GM18858 (cell line): ENCODE data around the gene CAVIN1.
"Not testable (repeated sequence)": the region's sequence is repeated elsewhere in the genome, so short reads cannot be mapped to it uniquely, and the experiment has no call there.

Experiments
- ATAC-seq: cut with Tn5 transposase; IDR thresholded peaks from one replicate; pipeline ENCODE4 v1.9.1; 2021; ENCODE audit not compliant: unreplicated experiment

The CAVIN1 gene

DNA sequence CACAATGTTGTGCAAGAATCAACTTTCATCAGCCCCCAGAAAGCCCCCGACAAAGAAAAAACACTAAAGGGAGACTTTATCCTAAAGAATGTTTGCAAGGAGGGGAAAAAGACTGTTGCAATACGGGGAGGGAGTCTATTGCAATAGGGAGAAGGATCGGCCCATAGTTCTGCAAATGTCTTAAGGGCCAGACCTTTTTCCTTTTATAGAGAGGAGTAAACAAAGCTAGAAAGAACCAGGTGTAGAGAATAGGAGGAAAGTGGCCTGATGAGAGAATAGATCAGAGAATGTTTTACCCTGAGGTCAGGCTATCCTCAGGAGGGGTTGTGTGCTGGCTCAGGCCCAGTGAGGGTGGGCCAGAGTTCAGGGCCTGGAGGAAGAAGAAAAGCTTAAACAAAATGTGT lies 8.7 kb upstream of the CAVIN1 start:
- no peak for ATAC-seq

GRCh38 chr17:42429726-42430447 lies 6.8 kb upstream of the CAVIN1 start:
- ATAC-seq, result no peak

GRCh38 chr17:42428141-42428944 lies 5.3 kb upstream of the CAVIN1 start:
- ATAC-seq, result no peak

DNA sequence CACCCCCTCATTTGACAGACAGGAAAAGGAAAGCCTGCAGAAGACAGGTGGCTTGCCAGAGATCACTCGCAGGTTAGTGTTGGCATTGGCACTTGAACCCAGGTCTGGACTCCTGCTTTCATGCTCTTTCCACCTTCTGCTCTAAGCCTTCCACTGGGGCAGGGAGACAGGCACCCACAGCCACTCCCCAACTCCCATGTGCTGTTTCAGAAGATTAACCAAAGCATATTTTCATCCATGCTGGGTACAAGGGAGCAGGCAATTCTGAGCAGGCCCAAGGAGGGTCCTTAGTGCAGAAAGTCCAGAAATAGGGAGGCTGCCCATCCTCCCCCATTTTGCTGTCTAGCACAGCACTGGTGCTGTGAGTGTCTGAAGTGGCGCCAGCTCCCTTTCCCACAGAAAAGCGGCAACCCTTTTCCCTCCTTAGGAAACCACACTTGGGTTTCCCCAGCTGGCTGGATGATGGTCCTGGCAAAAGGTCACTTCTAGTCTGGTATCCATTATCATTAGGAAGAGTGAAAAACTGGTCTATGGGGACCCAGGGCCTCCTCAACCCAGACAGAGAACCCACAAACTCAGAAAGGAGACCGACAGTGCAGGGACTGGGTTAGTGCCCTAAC lies 2.0 kb upstream of the CAVIN1 start:
- ATAC-seq, result no peak

- ATAC-seq, result no peak
Observed at GRCh38 chr17:42423766-42424165, 710 bp upstream of the CAVIN1 start.

GRCh38 chr17:42422412-42422957 lies 571 bp downstream of the CAVIN1 start:
- no peak for ATAC-seq

GRCh38 chr17:42421507-42422338 lies 1.3 kb downstream of the CAVIN1 start:
- no peak for ATAC-seq

DNA sequence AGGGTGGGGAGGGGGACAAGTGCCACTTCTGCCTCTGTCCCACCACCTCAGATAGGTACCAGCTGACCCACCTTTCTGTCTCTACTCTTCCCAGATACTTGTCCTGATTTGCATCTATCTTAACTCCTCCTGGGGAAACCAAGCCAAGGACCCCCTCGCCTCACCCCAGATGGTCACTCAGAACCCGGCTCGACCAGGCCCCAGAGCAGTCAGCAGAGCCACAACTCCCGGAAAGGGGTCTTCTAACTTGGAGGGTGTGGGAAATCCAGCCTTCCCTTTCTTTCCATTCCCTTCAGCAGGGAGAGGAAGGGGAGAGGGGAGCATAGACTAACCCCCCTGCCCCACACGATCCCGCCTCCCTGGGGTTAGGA lies 1.9 kb downstream of the CAVIN1 start:
- ATAC-seq, result no peak

GRCh38 chr17:42417981-42418380 lies 5.1 kb downstream of the CAVIN1 start:
- ATAC-seq, result not testable (repeated sequence)

DNA sequence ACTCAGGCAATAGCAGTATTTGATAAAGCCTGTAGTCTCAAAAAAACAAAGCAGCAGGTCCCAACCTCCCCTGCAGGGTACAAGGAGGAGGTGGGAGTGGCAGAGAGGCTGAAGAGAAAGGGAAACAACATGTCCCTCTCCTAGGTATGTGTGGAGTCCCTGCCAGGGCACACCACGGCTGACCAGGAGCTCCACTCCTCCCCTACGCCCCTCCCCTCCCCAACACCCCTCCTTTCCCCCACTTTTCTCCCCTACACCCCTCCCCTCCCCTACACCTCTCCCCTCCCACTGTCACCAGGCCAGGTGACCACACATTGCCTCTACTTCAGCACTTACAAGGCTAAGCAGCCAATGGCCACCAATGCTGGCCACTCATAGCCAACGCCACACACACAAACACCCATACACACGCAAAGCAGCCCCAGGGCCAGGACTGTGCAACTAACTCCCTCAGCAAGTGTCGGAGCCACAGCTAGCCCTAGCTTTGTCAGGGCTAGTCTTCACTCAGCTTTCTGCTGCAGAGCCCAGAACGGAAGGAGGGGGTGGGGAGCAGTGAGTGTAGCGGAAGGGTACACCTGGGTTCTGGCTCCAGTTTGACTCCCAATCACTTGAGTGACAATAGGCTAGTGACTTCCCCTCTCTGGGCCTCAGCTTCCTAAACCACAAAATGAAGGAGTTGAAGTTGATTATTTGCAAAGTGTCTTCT lies 8.2 kb downstream of the CAVIN1 start:
- no peak for ATAC-seq

GRCh38 chr17:42413464-42414040 lies 9.5 kb downstream of the CAVIN1 start:
- ATAC-seq, result no peak

DNA sequence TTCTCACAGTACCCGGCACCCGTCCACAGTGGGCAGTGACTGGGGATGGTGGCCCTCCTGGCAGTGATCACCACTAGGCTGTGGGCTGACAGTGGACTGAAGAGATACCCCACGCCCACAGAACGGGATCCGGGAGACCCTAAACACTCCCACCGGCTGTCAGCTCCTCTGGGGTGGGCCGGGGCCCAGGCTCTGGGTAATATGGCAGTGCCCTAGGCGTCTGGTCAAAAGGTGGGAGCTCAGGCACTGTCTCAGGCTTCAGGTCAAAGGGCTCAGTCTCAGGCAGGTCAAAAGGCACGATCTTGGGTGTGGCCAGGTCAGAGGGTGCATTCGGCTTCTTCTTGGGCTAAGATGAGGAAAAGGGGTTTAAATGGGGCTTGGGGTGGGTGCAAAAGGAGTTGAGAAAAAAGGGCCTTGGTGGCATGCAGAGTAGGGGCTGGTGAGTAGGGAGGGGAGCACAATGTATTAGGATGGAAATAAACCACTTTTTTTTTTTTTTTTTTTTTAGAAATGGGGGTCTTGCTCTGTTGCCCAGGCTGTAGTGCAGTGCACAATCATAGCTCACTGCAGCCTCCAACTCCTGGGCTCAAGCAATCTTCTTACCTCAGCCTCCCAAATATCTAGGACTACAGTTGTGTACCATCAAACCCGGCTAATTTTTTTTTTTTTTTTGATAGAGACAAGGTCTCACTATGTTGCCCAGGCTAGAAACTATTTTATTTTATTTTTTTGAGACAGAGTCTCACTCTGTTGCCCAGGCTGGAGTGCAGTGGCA lies 11.0 kb downstream of the CAVIN1 start:
- no peak for ATAC-seq

DNA sequence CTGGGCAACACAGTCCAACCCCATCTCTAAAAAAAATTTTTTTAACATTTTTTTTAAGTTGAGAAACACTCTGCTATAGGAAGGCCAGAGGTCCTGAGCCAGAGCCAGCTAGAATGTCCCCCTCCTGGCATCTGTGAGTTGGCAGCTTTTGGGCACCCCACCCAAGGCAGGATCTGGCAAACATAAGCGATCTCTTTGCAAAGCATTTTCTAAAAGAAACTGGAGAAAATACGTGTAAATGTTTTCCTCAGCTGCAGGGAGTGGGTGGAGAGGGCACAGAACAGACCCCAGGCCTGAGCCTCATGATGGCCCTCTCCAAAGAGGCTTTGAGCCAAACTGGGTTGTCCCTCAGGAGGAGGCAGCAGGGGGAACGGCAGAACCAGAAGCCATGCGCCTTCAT lies 11.7 kb downstream of the CAVIN1 start:
- no peak for ATAC-seq

- no peak for ATAC-seq
Observed at GRCh38 chr17:42410319-42410685, 12.8 kb downstream of the CAVIN1 start.

DNA sequence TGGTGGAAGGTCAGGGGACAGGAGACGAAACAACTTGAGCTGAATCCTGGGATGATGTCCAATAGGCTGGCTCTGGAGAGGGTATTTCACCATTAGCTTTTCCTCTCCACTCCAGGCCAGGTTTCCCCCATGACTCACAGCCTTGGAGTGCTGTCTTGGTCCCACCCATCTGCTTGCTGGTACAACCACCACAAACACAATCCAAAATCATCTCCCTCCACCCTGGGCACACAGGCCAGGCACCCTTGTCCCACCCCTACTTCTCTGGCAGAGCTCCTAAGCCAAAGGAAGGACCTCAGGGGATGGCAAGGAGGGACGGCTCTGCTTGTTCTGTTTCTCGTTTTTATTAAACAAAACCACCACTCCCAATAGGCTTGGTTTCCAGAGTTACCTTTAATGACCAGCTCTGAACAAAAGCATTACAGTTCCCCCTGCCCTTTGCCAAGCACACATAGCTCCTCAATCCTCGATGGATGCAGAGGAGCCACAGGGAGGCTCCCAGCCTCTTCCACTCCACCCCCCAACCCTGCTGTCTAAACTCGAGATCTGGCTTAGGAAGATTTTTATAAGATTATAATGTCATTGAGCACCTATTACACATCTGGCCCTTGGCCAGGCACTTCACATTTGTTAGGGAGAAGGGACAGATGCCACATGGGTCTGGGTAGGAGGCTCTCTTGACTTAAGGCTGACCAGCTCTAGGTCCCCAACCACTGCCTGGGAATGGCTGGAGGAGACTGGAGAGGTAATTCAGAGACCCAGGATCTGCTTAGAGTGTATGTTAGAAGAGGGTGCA lies 13.3 kb downstream of the CAVIN1 start:
- ATAC-seq, result no peak

DNA sequence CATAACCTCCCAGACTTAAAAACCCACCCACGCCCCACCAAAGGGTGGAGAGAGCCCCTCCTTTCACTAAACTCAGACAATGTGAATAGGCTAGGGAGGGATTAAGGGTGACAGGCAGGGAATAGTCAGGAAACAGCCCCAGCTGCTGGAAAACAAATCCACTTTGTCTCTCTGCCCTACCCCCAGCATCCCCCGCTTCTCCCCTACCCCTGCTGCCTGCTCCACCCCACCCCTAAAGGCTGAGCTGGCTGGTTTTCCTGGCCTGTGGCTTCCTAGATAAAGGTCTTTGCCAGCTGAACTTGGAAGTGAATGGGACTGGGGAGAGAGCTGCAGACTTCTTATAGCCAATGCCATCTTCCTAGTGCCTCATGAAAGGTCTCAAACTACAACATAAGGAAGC lies 15.0 kb downstream of the CAVIN1 start:
- no peak for ATAC-seq

GRCh38 chr17:42407289-42407836 lies 15.7 kb downstream of the CAVIN1 start:
- ATAC-seq, result no peak

- ATAC-seq, result no peak
Observed at GRCh38 chr17:42406615-42407288, 16.3 kb downstream of the CAVIN1 start.
